ENCODE results near the gene CCP110.

The CCP110 gene

GRCh38 chr16:19523559-19524355 lies at the start of gene CCP110:
Gene CCP110 (plus strand): TSS chr16:19523942. CDS start chr16:19527882, 3,940 bp downstream.
- TF ChIP-seq ZFX (IDR thresholded peaks at IDR 0.05; ENCODE audit: borderline replicate concordance) (no peak), CTCF (IDR thresholded peaks at IDR 0.05) (no peak)
- peak within 1 kb of the TSS; percentile 83 for H3K27ac ChIP-seq

- H3K27ac ChIP-seq: no peak overlapping the region
- TF ChIP-seq CTCF (IDR thresholded peaks at IDR 0.05): 0 out of 2 replicates have a peak, but pooled peaks have one; percentile 2
- no peak for TF ChIP-seq ZFX (IDR thresholded peaks at IDR 0.05; ENCODE audit: borderline replicate concordance)
These were observed 49.1 kb upstream of the CCP110 start for GRCh38 chr16:19474617-19475016.

- no peak for TF ChIP-seq ZFX (IDR thresholded peaks at IDR 0.05; ENCODE audit: borderline replicate concordance)
- TF ChIP-seq CTCF (IDR thresholded peaks at IDR 0.05): no peak
- H3K27ac ChIP-seq: peak overlapping the region; percentile 81
These were observed 45.2 kb upstream of the CCP110 start for GRCh38 chr16:19478505-19478904.

- peak overlapping the region; percentile 81 for H3K27ac ChIP-seq
- TF ChIP-seq ZFX (IDR thresholded peaks at IDR 0.05; ENCODE audit: borderline replicate concordance) (no peak), CTCF (IDR thresholded peaks at IDR 0.05) (no peak)
These were observed 44.4 kb upstream of the CCP110 start for GRCh38 chr16:19479302-19479721.

GRCh38 chr16:19481296-19481695 lies 42.4 kb upstream of the CCP110 start:
- TF ChIP-seq CTCF (IDR thresholded peaks at IDR 0.05) (no peak), ZFX (IDR thresholded peaks at IDR 0.05; ENCODE audit: borderline replicate concordance) (no peak)
- no peak overlapping the region for H3K27ac ChIP-seq

GRCh38 chr16:19481769-19482168 lies 42.0 kb upstream of the CCP110 start:
- no peak overlapping the region for H3K27ac ChIP-seq
- TF ChIP-seq ZFX (IDR thresholded peaks at IDR 0.05; ENCODE audit: borderline replicate concordance) (no peak), CTCF (IDR thresholded peaks at IDR 0.05) (no peak)

GRCh38 chr16:19482291-19482690 lies 41.5 kb upstream of the CCP110 start:
- H3K27ac ChIP-seq: no peak overlapping the region
- no peak for TF ChIP-seq CTCF (IDR thresholded peaks at IDR 0.05)
- no peak for TF ChIP-seq ZFX (IDR thresholded peaks at IDR 0.05; ENCODE audit: borderline replicate concordance)
